ENCODE data around the gene EGFL7.

DNA sequence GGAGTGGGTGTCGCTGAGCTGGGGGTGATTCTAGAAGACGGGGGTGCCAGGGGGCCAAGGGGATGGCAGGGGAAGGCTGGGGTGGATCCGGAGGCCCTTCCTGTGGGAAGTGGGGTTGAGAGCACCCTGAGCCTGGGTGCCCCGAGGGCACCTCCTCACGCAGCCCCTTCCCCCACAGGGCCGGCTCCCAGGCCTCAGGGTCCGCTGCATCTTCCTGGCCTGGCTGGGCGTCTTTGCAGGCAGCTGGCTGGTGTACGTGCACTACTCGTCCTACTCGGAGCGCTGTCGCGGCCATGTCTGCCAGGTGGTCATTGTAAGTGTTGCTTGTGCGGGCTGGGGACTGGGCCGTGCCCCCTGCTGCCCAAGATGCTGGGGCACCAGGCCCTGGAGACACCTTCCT lies 54.7 kb downstream of the EGFL7 start:
- TF ChIP-seq, protein P1, sequence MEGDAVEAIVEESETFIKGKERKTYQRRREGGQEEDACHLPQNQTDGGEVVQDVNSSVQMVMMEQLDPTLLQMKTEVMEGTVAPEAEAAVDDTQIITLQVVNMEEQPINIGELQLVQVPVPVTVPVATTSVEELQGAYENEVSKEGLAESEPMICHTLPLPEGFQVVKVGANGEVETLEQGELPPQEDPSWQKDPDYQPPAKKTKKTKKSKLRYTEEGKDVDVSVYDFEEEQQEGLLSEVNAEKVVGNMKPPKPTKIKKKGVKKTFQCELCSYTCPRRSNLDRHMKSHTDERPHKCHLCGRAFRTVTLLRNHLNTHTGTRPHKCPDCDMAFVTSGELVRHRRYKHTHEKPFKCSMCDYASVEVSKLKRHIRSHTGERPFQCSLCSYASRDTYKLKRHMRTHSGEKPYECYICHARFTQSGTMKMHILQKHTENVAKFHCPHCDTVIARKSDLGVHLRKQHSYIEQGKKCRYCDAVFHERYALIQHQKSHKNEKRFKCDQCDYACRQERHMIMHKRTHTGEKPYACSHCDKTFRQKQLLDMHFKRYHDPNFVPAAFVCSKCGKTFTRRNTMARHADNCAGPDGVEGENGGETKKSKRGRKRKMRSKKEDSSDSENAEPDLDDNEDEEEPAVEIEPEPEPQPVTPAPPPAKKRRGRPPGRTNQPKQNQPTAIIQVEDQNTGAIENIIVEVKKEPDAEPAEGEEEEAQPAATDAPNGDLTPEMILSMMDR (IDR thresholded peaks at IDR 0.05), result no peak
- TF ChIP-seq POLR2A (IDR thresholded peaks at IDR 0.05), result no peak
- TF ChIP-seq POLR2AphosphoS5 (IDR thresholded peaks at IDR 0.05), result no peak

All from prostate gland (tissue), 2 donors.